Esophagus (tissue), 2 donors: ENCODE data around the gene TRAF3. TPM values are rescaled to one million over a fixed set of nuclear protein-coding genes. Genes with fewer than 3 reads are reported as not detected.

Experiments used
- H3K27ac ChIP-seq, 2 donors: one replicate each; pipeline ENCODE4 v1.5.1; 2013; ENCODE audit warnings: low read depth in 2 of 2, mild to moderate bottlenecking in 2 of 2, inconsistent platforms in 1 of 2, low read length in 1 of 2, moderate library complexity in 1 of 2
- H3K27me3 ChIP-seq, 2 donors: one replicate each; pipeline ENCODE4 v1.6.1; 2013; ENCODE audit warnings: low read length in 2 of 2, control low read depth in 1 of 2, mild to moderate bottlenecking in 1 of 2; ENCODE audit not compliant: insufficient read depth in 2 of 2, control insufficient read depth in 1 of 2
- H3K36me3 ChIP-seq, 2 donors: one replicate each; pipeline ENCODE4 v1.6.1; 2013; ENCODE audit warnings: low read length in 1 of 2; ENCODE audit not compliant: control insufficient read depth in 2 of 2, insufficient read depth in 2 of 2
- H3K4me1 ChIP-seq, 2 donors: one replicate each; pipeline ENCODE4 v1.6.1; 2013; ENCODE audit warnings: low read length in 1 of 2; ENCODE audit not compliant: control insufficient read depth in 2 of 2, insufficient read depth in 2 of 2
- H3K4me3 ChIP-seq, 2 donors: one replicate each; pipeline ENCODE4 v1.5.1; 2013; ENCODE audit warnings: low read length in 2 of 2, mild to moderate bottlenecking in 2 of 2, low read depth in 1 of 2, moderate library complexity in 1 of 2
- H3K9me3 ChIP-seq, 2 donors: one replicate each; pipeline ENCODE4 v1.6.1; 2013; ENCODE audit warnings: mild to moderate bottlenecking in 2 of 2, low read depth in 1 of 2, low read length in 1 of 2, moderate library complexity in 1 of 2; ENCODE audit not compliant: control insufficient read depth in 2 of 2, insufficient read depth in 1 of 2
- WGBS, 2 donors: extraction: QIAGEN DNeasy Blood & Tissue Kit; methylation state at CpG; one replicate each; pipeline ENCODE4 v1.1.7; 2013; 5-methylcytosine and 5-hydroxymethylcytosine counted together
- polyA plus RNA-seq, 2 donors: library from polyadenylated mRNA; stranded (reverse); fragments of 200-250 nt; gene quantifications; one replicate each; pipeline ENCODE4 v1.2.3, GENCODE V29; 2013
- donor health status: healthy with polysubstance abuse.
- donor health status: Bipolar disorder and iron deficiency.

Gene TRAF3
- polyA plus RNA-seq, 2 donors = 3.8 to 4.9 TPM

DNA sequence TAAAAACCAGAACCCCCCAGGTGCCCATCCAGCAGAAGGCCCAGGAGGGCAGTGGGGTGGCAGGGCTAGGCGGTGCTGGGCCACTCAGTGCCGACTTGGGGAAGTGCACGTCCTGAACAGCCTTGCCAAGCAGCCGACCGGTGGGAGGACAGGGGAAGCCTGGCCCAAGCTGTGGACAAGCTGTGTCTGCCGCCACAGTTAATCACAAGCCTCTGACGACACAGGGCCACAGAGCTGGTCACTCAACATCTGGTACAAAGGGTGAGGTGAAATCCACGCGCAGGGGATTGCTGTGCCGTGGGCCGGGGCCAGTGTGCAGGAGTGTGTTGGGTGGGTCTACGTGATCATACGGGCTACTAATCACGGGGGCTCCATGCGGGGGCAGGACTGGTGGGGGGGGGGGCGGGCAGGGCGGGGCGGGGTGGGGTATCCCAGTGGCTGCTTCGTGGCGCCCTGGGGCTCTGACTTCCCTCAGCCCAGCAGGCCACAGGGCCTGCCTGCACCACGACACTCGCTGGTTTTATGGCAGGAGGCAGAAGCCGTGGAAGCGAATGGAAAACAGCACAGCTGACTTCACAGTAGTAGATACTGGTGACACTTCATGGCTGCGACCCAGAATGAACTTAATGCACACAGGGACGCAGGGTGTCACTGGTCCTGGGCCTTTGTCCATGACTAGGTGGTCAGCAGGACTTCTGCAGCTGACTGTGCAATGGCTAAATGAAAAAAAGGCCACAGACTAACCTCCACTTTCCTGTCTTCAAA is 155.4 kb downstream of the TRAF3 start:
- Histone ChIP-seq H3K27ac (no peak overlapping the region), H3K9me3 (no peaks in the 10 kb centered on the region), H3K27me3 (peaks cover 0 to 12% of the 10 kb centered on the region in 2 donors), H3K36me3 (peaks cover under 1 to 32% of the 10 kb centered on the region in 2 donors), H3K4me1 (peaks cover 4 to 30% of the 10 kb centered on the region in 2 donors), H3K4me3 (no peak overlapping the region)
- 84 to 87% methylated on average over 24 to 26 of the region's 26 CpGs for WGBS, 2 donors

DNA sequence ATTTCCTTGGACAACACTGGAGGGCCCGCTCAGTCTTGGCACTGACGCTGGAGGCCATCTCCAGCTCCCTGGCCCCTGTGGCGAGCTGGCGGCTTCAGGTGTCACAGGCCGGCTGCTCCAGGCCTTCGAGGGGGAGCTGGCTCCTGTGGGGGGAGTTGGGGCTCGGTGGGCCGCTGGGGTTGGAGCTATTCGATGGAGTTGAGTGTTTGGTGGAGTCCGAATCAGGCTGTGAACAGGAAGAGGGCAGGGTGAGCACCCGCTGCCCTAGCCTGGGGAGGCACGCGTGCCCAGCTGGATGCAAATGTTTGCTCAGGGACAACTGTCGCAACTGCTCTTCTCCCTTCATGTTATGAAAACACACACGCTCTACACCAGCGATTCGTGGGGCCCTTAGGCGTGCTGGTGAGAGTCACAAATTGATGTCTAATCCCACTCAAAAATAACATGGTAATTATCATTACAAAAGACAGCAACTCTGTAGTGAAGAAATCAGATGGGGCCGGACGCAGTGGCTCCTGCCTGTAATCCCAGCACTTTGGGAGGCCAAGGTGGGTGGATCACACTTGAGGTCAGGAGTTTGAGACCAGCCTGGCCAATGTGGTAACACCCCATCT is 156.5 kb downstream of the TRAF3 start:
- no peaks in the 10 kb centered on the region for H3K9me3 ChIP-seq
- 94% methylated on average over 20 of the region's 20 CpGs for WGBS, 2 donors
- H3K27ac ChIP-seq = no peak overlapping the region
- H3K4me3 ChIP-seq = no peak overlapping the region
- peaks cover 6 to 38% of the 10 kb centered on the region in 2 donors for H3K36me3 ChIP-seq
- peaks cover 0 to 12% of the 10 kb centered on the region in 2 donors for H3K27me3 ChIP-seq
- peaks cover 4 to 27% of the 10 kb centered on the region in 2 donors for H3K4me1 ChIP-seq

DNA sequence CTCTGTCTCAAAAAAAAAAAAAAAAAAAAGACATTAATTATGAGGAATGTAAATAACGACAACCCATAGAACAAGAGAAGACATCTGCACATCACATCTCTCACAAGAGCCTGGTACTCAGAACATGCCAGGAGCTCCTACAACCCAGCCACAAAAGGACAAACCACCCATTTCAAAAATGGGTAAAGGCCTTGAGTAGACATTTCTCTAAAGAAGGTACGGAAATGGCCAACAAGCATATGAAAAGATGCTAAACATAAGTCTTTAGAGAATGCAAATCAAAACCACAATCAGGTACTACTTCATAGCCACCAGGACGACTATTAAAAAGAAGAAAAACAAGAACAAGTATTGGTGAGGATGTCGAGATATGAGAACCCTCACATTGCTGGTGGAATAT is 158.5 kb downstream of the TRAF3 start:
- WGBS, 2 donors = 85 to 93% methylated on average over 4 of the region's 4 CpGs
- H3K9me3 ChIP-seq = no peaks in the 10 kb centered on the region

DNA sequence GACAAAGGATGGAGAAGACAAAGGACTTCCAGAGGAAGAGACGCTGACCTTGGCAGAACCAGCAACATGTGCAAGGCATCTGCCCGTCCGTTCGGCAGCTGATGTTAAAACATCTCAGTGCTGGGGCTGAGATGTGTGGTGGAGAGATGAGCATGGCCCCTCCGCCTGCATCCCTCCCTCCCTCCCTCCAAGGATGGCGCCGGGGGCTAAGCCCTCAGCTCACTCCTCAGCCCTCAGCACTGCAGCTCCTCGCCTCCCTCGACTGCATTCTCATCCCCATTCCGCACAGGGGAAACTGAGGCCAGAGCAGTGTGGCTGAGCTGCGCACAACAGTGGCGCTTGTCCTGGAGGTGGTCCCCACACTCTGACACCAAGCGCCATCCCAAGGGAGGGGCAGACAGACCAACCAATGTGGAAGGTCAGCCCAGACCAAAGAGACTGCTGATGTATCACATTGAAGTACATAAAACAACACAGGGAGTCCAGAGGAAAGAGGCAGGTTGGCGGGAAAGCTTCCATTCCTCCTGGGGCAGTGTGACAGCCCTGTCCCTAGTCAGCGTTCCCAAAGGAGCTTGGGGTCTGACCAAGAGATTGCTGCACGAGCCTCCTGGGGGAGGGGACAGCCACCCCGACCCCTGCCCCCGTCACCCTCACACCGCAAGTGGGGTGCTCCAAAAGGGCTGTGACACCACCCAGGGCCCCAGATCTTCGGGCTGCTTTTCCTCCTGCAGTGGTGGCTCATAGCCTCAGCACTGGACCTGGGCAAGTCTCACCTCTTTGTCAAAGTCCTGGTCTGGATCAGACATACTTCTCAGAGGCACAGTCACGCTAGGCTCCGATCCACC is 160.3 kb downstream of the TRAF3 start:
- H3K9me3 ChIP-seq = no peaks in the 10 kb centered on the region
- peaks cover 16 to 42% of the 10 kb centered on the region in 2 donors for H3K36me3 ChIP-seq
- H3K4me3 ChIP-seq = no peak overlapping the region
- 91 to 92% methylated on average over 21 to 22 of the region's 22 CpGs for WGBS, 2 donors
- H3K27ac ChIP-seq = no peak overlapping the region
- no peaks in the 10 kb centered on the region for H3K27me3 ChIP-seq
- H3K4me1 ChIP-seq = peaks cover 7 to 13% of the 10 kb centered on the region in 2 donors

More for the DNA sequence above, 158.5 kb downstream of the TRAF3 start:
- Histone ChIP-seq H3K27me3 (no peaks in the 10 kb centered on the region), H3K4me1 (peaks cover 10 to 15% of the 10 kb centered on the region in 2 donors), H3K27ac (no peak overlapping the region), H3K36me3 (peaks cover 12 to 49% of the 10 kb centered on the region in 2 donors), H3K4me3 (no peak overlapping the region)

DNA sequence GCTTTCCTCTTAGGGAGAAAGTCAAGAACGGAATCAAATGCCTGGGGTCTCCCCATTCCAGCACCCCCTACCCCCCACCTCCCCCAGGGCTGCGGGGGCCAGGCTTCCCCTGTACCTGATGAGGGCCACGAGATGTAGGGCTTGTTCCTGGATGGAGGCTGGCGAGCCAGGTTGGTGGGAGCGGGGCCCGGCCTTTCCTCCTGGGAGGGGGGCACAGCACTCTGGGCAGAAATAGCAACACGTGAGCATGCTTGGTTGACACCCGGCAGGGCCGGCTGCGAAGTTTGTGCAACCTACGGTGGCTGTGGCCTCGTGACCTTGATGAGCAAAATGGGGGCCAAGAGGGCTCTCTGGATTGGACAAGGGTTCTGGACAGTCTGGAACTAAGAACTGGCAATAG is 160.9 kb downstream of the TRAF3 start:
- H3K4me3 ChIP-seq = no peak overlapping the region
- WGBS, 2 donors = 94 to 95% methylated on average over 12 of the region's 12 CpGs
- no peaks in the 10 kb centered on the region for H3K27me3 ChIP-seq
- H3K36me3 ChIP-seq = peaks cover 19 to 40% of the 10 kb centered on the region in 2 donors
- H3K4me1 ChIP-seq = peaks cover 7 to 13% of the 10 kb centered on the region in 2 donors
- H3K27ac ChIP-seq = no peak overlapping the region
- H3K9me3 ChIP-seq = no peaks in the 10 kb centered on the region

DNA sequence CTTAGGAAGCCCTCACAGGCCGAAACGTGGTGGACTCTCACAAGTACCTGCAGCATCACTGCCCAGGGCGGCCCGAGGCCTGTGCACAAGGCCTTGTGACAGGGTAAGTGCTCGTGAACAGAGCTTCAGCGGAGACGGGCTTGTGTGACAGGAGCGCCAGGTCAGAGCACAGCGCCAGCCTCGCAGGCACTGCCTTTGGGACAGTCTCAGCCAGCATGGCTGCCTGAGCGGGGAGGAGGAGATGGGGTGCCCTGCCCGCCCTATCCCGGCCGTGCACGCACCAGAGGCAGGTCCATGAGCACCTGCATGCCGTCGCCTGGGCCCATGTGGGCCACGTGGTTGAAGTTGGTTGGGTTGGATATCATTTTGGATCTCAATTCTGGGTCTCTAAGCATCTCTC is 162.1 kb downstream of the TRAF3 start:
- H3K27ac ChIP-seq = no peak overlapping the region
- H3K4me1 ChIP-seq = peaks cover 7 to 13% of the 10 kb centered on the region in 2 donors
- peaks cover 26 to 45% of the 10 kb centered on the region in 2 donors for H3K36me3 ChIP-seq
- H3K4me3 ChIP-seq = no peak overlapping the region
- WGBS, 2 donors = 95% methylated on average over 18 of the region's 18 CpGs
- H3K9me3 ChIP-seq = no peaks in the 10 kb centered on the region
- H3K27me3 ChIP-seq = no peaks in the 10 kb centered on the region

DNA sequence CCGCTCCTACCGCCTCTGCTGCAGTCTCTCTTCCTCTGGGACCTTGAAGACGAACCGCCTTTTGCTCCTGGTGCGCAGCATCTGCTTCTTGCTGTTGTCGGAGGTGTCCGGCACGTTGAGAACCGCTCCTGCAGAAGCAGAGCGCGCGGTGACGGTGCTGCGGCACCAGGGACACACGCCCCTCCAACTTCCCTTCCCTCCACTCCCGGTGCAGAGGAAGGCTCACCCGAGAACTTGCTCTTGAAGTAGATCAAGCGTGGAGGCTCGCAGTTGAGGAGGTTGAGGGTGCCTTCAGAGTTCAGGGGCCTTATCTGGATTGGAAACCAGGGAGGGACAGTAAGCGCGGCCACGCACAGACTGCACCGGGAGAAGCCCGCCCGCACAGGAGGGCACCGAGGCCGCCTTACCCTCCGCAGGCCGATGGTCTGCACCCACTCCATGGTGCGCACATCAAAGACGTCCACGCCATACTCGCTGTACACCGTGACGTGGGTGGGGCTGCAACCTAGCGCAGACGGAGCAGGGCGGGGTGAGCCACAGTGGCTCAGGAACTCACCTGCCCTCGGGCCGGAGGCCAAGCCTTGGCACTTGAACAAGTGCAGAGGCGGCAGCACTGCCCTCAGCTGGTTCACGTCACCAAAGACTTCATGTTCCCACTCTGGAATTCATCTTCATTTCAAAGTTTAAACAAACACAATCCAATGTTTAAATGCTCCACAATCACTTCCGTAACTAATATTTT is 162.7 kb downstream of the TRAF3 start:
- 79 to 89% methylated on average over 43 of the region's 43 CpGs for WGBS, 2 donors
- H3K36me3 ChIP-seq = peaks cover 26 to 52% of the 10 kb centered on the region in 2 donors
- H3K27me3 ChIP-seq = no peaks in the 10 kb centered on the region
- no peaks in the 10 kb centered on the region for H3K9me3 ChIP-seq
- peaks cover 7 to 13% of the 10 kb centered on the region in 2 donors for H3K4me1 ChIP-seq
- H3K27ac ChIP-seq = no peak overlapping the region
- no peak overlapping the region for H3K4me3 ChIP-seq

DNA sequence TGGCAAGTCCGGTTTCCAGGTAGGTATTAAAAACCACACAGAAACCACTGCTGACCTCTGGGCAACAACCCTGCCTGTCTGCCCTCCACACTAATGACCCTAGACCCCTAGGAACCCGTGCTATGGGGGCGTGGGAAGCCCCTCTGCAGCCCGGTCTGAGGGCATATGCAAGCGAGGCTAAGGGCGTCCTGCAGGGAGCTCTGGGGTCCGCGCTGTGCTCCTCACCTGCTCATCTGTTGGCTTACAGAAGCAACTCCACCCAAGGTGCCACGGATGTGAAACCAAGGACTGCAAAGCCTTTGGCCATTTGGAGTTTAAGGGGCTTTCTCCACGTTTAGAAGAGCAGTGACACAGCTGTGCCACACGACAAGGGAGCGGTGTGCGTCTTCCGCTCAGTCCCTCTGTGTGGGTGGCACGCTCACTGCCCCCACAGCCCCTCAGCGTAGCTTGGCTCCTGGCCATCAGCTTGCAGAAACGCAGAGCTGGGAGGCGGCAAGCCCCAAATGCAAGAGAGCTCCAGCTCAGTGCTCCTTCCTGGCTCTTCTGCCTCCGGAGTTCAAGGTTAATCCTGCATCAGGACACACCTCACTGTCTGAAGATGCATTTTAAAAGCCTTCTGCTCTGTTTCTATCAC is 163.6 kb downstream of the TRAF3 start:
- no peaks in the 10 kb centered on the region for H3K27me3 ChIP-seq

More for the DNA sequence above, 163.6 kb downstream of the TRAF3 start:
- no peak overlapping the region for H3K4me3 ChIP-seq
- peaks cover 7 to 13% of the 10 kb centered on the region in 2 donors for H3K4me1 ChIP-seq
- no peaks in the 10 kb centered on the region for H3K9me3 ChIP-seq
- peaks cover 26 to 60% of the 10 kb centered on the region in 2 donors for H3K36me3 ChIP-seq
- peak overlapping the region in 1 of 2 donors; percentile 29 for H3K27ac ChIP-seq
- WGBS, 2 donors = 73 to 82% methylated on average over 19 of the region's 19 CpGs
